ENCODE results near the gene SHD. TPM values are rescaled to one million over a fixed set of nuclear protein-coding genes. Genes with fewer than 3 reads are reported as not detected.
A peak's percentile ranks its signal among the peaks of the same experiment; 100 is the strongest.

Gene SHD
- total and polyA plus RNA-seq, 9 of the 15 experiments (the other 6 are each of a cell fraction or from before 2014, with no cell fraction given) = 0.05 to 0.62 (median 0.15) TPM; not detected in 5

DNA sequence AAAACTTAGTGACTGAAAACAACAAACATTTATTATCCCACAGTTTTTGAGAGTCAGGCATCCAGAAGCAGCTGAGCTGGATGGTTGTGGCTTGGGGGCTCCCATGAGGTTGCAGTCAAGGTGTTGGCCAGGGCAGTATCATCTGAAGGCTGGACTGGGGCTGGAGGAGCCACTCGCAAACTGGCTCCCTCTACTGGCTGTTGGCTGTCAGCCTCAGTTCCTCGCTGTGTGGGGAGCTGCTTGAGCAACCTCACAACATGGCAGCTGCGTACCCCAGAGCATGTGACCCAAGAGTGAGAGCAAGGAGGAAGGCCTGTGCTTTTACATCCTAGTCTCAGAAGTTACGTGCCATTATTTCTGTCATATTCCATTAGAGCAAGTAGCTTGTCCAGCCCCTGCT, 22.5 kb upstream of the SHD start (continued):
- TF ChIP-seq TRIM24 (IDR thresholded peaks at IDR 0.05) (peak in 1 of 2 experiments; percentile 39; a peak in 2 of 4 replicates), CBX3 (IDR thresholded peaks at IDR 0.05; ENCODE audit: borderline replicate concordance in 1 of 2, low read length in 2 of 2) (peak in 1 of 2 experiments; percentile 98; a peak in 2 of 3 replicates), HDAC2 (IDR thresholded peaks at IDR 0.05) (no peak), YY1 (IDR thresholded peaks at IDR 0.05; ENCODE audit: borderline replicate concordance in 1 of 3, control insufficient read depth in 1 of 3, extremely low read depth in 1 of 3, insufficient read depth in 3 of 3, insufficient read length in 1 of 3, insufficient replicate concordance in 2 of 3, low read depth in 1 of 3, low read length in 2 of 3) (peak; percentile 12 to 88 (median 75))

DNA sequence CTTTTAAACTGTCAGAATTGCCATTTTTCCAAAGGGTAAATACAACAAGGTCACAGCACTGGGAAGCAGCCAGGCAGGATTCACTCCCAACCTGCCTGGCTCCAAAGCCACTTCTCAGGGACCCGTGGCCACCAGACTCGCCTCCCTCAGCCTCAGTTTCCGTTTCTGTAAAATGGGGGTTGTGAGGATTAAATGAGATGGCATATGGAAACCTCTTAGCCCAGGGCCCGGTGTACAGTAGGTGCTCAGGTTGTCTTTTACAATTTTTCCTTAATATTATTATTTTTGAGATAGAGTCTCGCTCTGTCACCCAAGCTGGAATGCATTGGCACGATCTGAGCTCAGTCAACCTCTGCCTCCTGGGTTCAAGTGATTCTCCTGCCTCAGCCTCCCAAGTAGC, 22.0 kb upstream of the SHD start:
- ChIA-PET POLR2A (interaction anchor here (0.6 to 2.7 kb wide), 4 partner anchors 10 to 142 kb away, joined by 3 to 9 read pairs (median 4); partner anchors contain the start of gene YJU2), CTCF (ENCODE audit: low intra/inter-chr PET ratio) (no interaction called here)
- intact Hi-C loops (cut with micrococcal nuclease) (no loop called here), in situ Hi-C loops (cut with MboI) (no loop called here)
- H3K4me2 ChIP-seq (ENCODE audit: insufficient read depth, low read length) = no peak overlapping the region
- ATAC-seq (no peak), DNase-seq (ENCODE audit: extremely low read depth in 1 of 4, low spot score in 3 of 4) (no peak), FAIRE-seq (no peak)
- no peaks in the 10 kb centered on the region for H3K27me3 ChIP-seq (ENCODE audit: control insufficient read depth in 2 of 2, insufficient read depth in 2 of 2, low read length in 2 of 2)
- H3K9me3 ChIP-seq (replicated peaks; ENCODE audit: control insufficient read depth, insufficient read depth, low read depth, low read length) = peaks cover 9% of the 10 kb centered on the region
- H4K20me1 ChIP-seq (replicated peaks; ENCODE audit: control insufficient read depth, insufficient read depth, low read length) = no peaks in the 10 kb centered on the region
- no TSS peak for BruUV-seq (replicated peaks)
- TF ChIP-seq ESRRA (IDR thresholded peaks at IDR 0.05; ENCODE audit: borderline replicate concordance, low read depth) = no peak
- no peak for TF ChIP-seq CREBBP (IDR thresholded peaks at IDR 0.05; ENCODE audit: low read depth, low read length)
- no peak for TF ChIP-seq TAF9B (IDR thresholded peaks at IDR 0.05; ENCODE audit: partially characterized antibody)
- TF ChIP-seq RBM25 (IDR thresholded peaks at IDR 0.05; ENCODE audit: low read depth, low read length, severe bottlenecking) = peak; percentile 55
- TF ChIP-seq ZNF253 (CRISPR knock-in tag; conservative IDR thresholded peaks at IDR 0.05) = no peak
- TF ChIP-seq YY1 (IDR thresholded peaks at IDR 0.05; ENCODE audit: borderline replicate concordance in 1 of 3, control insufficient read depth in 1 of 3, extremely low read depth in 1 of 3, insufficient read depth in 3 of 3, insufficient read length in 1 of 3, insufficient replicate concordance in 2 of 3, low read depth in 1 of 3, low read length in 2 of 3) = no peak
- H3K4me3 ChIP-seq = no peak overlapping the region
- no peak overlapping the region for H2AFZ ChIP-seq (ENCODE audit: low read depth, low read length)
- no peaks in the 10 kb centered on the region for H3K9me1 ChIP-seq (ENCODE audit: control insufficient read depth, insufficient read depth, low read length)
- peaks cover 66% of the 10 kb centered on the region; the same call in 2 of the 3 replicates for H3K36me3 ChIP-seq (ENCODE audit: control insufficient read depth, insufficient read depth, low read length)
- H3K79me2 ChIP-seq (ENCODE audit: control insufficient read depth, insufficient read depth, low read length) = no peaks in the 10 kb centered on the region
- peaks cover 0 to 5% of the 10 kb centered on the region in 2 experiments; a peak in 1 of 5 replicates for H3K4me1 ChIP-seq (replicated peaks in 1 of 2; ENCODE audit: control insufficient read depth in 2 of 2, insufficient read depth in 2 of 2, low read length in 2 of 2)
- no peak overlapping the region for H3K27ac ChIP-seq (ENCODE audit: extremely low read depth, low read depth, low read length)
- WGBS (ENCODE audit: insufficient coverage, low coverage, missing lambda C conversion rate) = 99% methylated on average over 6 of the region's 6 CpGs
- no peak overlapping the region for H3K9ac ChIP-seq (ENCODE audit: insufficient read depth in 1 of 2, low read depth in 2 of 2, low read length in 2 of 2)
